Esophagus muscularis mucosa (tissue), 4 donors: ENCODE results near the gene GSK3B.

Source experiments
- CTCF ChIP-seq, 3 experiments: fragments of 200-600 bp in 2 of 3; fragments of 450-650 bp in 1 of 3; sonication (generic) in 2 of 3; IDR thresholded peaks; one replicate each; pipeline ENCODE4 v1.5.1; 2017 to 2019; ENCODE audit warnings: antibody characterized with exemption in 3 of 3, mild to moderate bottlenecking in 2 of 3, moderate library complexity in 1 of 3
- EP300 ChIP-seq: sonication (generic); formaldehyde crosslinking; IDR thresholded peaks from one replicate; pipeline ENCODE4 v1.6.1; 2017; ENCODE audit warnings: antibody characterized with exemption
- POLR2A ChIP-seq: fragments of 450-650 bp; IDR thresholded peaks from one replicate; pipeline ENCODE4 v1.6.1; 2017; ENCODE audit warnings: antibody characterized with exemption, moderate library complexity, mild to moderate bottlenecking, low read depth

GRCh38 chr3:120129051-120129450, 34.8 kb upstream of the GSK3B start:
- TF ChIP-seq CTCF (IDR thresholded peaks at IDR 0.05) (no peak), POLR2A (no peak), EP300 (no peak)
